ENCODE results near the gene NR0B2.

DNA sequence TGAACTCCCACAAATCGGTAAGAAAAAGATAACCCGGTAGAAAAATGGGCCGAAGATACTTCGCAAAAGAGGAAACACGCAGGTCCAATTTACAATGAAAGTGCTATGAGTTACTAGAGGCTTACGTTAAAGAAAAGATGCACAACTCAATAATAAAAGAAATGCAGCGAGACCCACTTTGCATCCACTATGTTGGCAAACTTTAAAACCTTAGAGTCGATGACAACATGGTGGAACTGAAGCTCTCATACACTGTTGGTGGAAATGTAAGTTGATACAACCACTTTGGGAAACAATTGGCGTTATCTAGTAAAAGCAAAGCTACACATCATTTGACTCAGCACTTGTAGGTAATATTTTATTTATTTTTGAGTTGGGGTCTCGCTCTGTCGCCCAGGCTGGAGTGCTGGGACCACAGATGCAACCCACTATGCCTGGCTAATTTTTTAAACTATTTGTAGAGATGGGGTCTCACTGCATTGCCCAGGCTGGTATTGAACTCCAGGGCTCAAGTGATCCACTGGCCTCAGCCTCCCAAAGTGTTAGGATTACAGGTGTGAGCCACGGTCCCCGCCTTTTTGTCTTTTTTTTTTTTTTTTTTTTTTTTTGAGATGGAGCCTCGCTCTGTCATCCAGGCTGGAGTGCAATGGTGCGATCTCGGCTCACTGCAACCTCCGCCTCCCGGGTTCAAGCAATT is 12.8 kb downstream of the NR0B2 start:
- TF ChIP-seq, protein P1, sequence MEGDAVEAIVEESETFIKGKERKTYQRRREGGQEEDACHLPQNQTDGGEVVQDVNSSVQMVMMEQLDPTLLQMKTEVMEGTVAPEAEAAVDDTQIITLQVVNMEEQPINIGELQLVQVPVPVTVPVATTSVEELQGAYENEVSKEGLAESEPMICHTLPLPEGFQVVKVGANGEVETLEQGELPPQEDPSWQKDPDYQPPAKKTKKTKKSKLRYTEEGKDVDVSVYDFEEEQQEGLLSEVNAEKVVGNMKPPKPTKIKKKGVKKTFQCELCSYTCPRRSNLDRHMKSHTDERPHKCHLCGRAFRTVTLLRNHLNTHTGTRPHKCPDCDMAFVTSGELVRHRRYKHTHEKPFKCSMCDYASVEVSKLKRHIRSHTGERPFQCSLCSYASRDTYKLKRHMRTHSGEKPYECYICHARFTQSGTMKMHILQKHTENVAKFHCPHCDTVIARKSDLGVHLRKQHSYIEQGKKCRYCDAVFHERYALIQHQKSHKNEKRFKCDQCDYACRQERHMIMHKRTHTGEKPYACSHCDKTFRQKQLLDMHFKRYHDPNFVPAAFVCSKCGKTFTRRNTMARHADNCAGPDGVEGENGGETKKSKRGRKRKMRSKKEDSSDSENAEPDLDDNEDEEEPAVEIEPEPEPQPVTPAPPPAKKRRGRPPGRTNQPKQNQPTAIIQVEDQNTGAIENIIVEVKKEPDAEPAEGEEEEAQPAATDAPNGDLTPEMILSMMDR (IDR thresholded peaks at IDR 0.05) = no peak
- no peak for TF ChIP-seq POLR2A (IDR thresholded peaks at IDR 0.05)
